Stimulated activated CD4-positive, alpha-beta T cell treated with anti-CD3 and anti-CD28 coated beads, Interleukin-4, amount 100 ng/mL, for 48 hours (primary cell): ENCODE data around the gene SCFD2.
"Not testable (repeated sequence)": the region's sequence is repeated elsewhere in the genome, so short reads cannot be mapped to it uniquely, and the experiment has no call there.

Experiments used
- DNase-seq, 2 donors: peaks; one replicate each; pipeline ENCODE4 v3.0.0-alpha.2; 2020; ENCODE audit warnings: low read depth in 2 of 2

The SCFD2 gene

GRCh38 chr4:53365486-53366300, at the start of gene SCFD2:
SCFD2 (minus strand) TSS chr4:53366061.
- peak; percentile 94 for DNase-seq

- DNase-seq, result not testable (repeated sequence)
Measured at GRCh38 chr4:53409479-53409878, 43.6 kb upstream of the SCFD2 start.

- no peak for DNase-seq
Measured at GRCh38 chr4:53380221-53380620, 14.4 kb upstream of the SCFD2 start.

GRCh38 chr4:53378171-53378482, 12.3 kb upstream of the SCFD2 start:
- DNase-seq, result no peak

GRCh38 chr4:53377319-53378170, 11.7 kb upstream of the SCFD2 start, which contains the start of gene FIP1L1:
FIP1L1 (plus strand) TSS chr4:53377641; CDS start chr4:53377839, 198 bp downstream.
- DNase-seq, result peak; percentile 91 to 93

GRCh38 chr4:53376900-53377299, 11.0 kb upstream of the SCFD2 start:
- DNase-seq, result no peak

- no peak for DNase-seq
Measured at GRCh38 chr4:53374777-53375258, 9.0 kb upstream of the SCFD2 start.

- DNase-seq, result no peak
Measured at GRCh38 chr4:53371843-53372521, 6.1 kb upstream of the SCFD2 start.

- DNase-seq, result no peak
Measured at GRCh38 chr4:53371049-53371448, 5.2 kb upstream of the SCFD2 start.

GRCh38 chr4:53367721-53368120, 1.9 kb upstream of the SCFD2 start:
- DNase-seq, result no peak

GRCh38 chr4:53366301-53366716, 448 bp upstream of the SCFD2 start:
- DNase-seq, result no peak

GRCh38 chr4:53365121-53365485, 758 bp downstream of the SCFD2 start:
- no peak for DNase-seq

- no peak for DNase-seq
Measured at GRCh38 chr4:53364624-53365023, 1.2 kb downstream of the SCFD2 start.

GRCh38 chr4:53362093-53362492, 3.8 kb downstream of the SCFD2 start:
- no peak for DNase-seq

GRCh38 chr4:53361451-53361850, 4.4 kb downstream of the SCFD2 start:
- no peak for DNase-seq

- DNase-seq, result no peak
Measured at GRCh38 chr4:53355930-53356521, 9.8 kb downstream of the SCFD2 start.

- no peak for DNase-seq
Measured at GRCh38 chr4:53354012-53354722, 11.7 kb downstream of the SCFD2 start.

- DNase-seq, result no peak
Measured at GRCh38 chr4:53349091-53349491, 16.8 kb downstream of the SCFD2 start.

GRCh38 chr4:53348046-53348445, 17.8 kb downstream of the SCFD2 start:
- no peak for DNase-seq

GRCh38 chr4:53346920-53347852, 18.7 kb downstream of the SCFD2 start:
- no peak for DNase-seq
